Activated CD4-positive, alpha-beta T cell treated with anti-CD3 and anti-CD28 coated beads, Interleukin-2, amount 10 ng/mL, durations not matched to agents 24 days and 14 days (primary cell): ENCODE data around the gene ADCY5. TPM values are rescaled to one million over a fixed set of nuclear protein-coding genes. Genes with fewer than 3 reads are reported as not detected.

ENCODE experiments used
- DNase-seq: peaks from one replicate; pipeline ENCODE4 v3.0.0; 2022
- H3K27ac Mint-ChIP-seq: one replicate; pipeline ENCODE4 v1.8.0; 2022; ENCODE audit warnings: mild to moderate bottlenecking, mixed read lengths
- H3K27me3 Mint-ChIP-seq: one replicate; pipeline ENCODE4 v1.8.0; 2022; ENCODE audit warnings: mixed read lengths
- H3K36me3 Mint-ChIP-seq: one replicate; pipeline ENCODE4 v1.8.0; 2022; ENCODE audit warnings: low read depth, mild to moderate bottlenecking, mixed read lengths
- H3K4me1 Mint-ChIP-seq: one replicate; pipeline ENCODE4 v1.8.0; 2021; ENCODE audit warnings: mixed read lengths
- H3K4me3 Mint-ChIP-seq: one replicate; pipeline ENCODE4 v1.8.0; 2022; ENCODE audit warnings: mild to moderate bottlenecking, moderate library complexity, mixed read lengths
- H3K9me3 Mint-ChIP-seq: one replicate; pipeline ENCODE4 v1.8.0; 2021; ENCODE audit warnings: mixed read lengths
- intact Hi-C: fragments of 100-400 bp; cut with micrococcal nuclease; formaldehyde crosslinking; loops from one replicate; pipeline ENCODE4 v1.15.1; 2023
- total RNA-seq: library from RNA; stranded (reverse); gene quantifications from 2 replicates; pipeline ENCODE4 v1.2.3, GENCODE V29; 2022

Gene ADCY5
- total RNA-seq, 1 donor from 2014 or later: not detected

- no peak overlapping the region for H3K27ac Mint-ChIP-seq
- H3K27me3 Mint-ChIP-seq: peaks cover 12% of the 10 kb centered on the region
- intact Hi-C loops: no loop called here
Measured at GRCh38 chr3:123431007-123431657, 17.8 kb downstream of the ADCY5 start.

GRCh38 chr3:123430266-123430665 lies 18.6 kb downstream of the ADCY5 start:
- peaks cover 12% of the 10 kb centered on the region for H3K27me3 Mint-ChIP-seq
- intact Hi-C loops: no loop called here
- H3K36me3 Mint-ChIP-seq: no peaks in the 10 kb centered on the region
- DNase-seq: no peak
- no peak overlapping the region for H3K4me3 Mint-ChIP-seq
- H3K27ac Mint-ChIP-seq: no peak overlapping the region
- H3K4me1 Mint-ChIP-seq: no peaks in the 10 kb centered on the region
- H3K9me3 Mint-ChIP-seq: no peaks in the 10 kb centered on the region

More at GRCh38 chr3:123431007-123431657, 17.8 kb downstream of the ADCY5 start:
- no peak for DNase-seq
- Mint-ChIP-seq H3K4me3 (no peak overlapping the region), H3K36me3 (no peaks in the 10 kb centered on the region), H3K9me3 (no peaks in the 10 kb centered on the region), H3K4me1 (no peaks in the 10 kb centered on the region)

GRCh38 chr3:123429362-123430125 lies 19.3 kb downstream of the ADCY5 start:
- no peak overlapping the region for H3K27ac Mint-ChIP-seq
- no peak overlapping the region for H3K4me3 Mint-ChIP-seq
- H3K4me1 Mint-ChIP-seq: no peaks in the 10 kb centered on the region
- no peak for DNase-seq
- H3K27me3 Mint-ChIP-seq: peaks cover 12% of the 10 kb centered on the region
- intact Hi-C loops: no loop called here
- no peaks in the 10 kb centered on the region for H3K36me3 Mint-ChIP-seq
- H3K9me3 Mint-ChIP-seq: no peaks in the 10 kb centered on the region

DNA sequence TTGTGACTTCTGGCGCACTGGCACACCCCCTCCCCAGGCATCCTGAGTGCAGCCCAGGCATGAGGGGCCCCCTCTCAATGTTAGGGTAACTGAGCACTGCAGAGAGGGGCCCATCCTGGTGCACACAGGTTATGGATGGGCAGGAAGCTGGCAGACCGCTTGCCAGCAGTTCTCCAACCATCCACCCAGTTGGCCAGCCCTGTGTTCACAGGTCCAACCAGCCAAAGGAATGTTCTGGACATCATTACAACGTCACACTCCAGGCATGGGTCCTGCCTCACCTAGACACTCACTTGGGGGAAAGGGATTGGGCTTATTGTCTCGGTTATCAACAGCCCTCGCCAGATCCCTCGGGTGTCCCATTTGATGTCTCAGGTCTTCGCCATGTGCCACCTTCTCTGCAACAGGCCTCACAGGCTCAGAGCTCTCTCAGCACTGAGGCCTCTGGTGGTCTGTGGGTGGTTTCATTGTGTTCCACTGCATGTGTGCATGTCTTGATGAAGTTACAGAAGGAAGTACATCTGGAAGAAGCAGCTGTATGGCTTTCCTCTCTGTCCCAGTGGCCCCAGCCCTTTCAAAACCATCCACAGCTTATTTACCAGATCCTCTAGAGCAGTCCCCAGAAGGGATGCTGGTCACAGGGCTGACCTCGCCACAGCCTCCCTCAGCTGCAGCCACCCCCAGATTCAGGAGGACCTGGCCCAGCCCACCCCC lies 23.7 kb downstream of the ADCY5 start:
- Mint-ChIP-seq H3K4me1 (no peaks in the 10 kb centered on the region), H3K27ac (no peak overlapping the region), H3K27me3 (peaks cover 6% of the 10 kb centered on the region), H3K9me3 (no peaks in the 10 kb centered on the region), H3K36me3 (no peaks in the 10 kb centered on the region), H3K4me3 (no peak overlapping the region)
- intact Hi-C loops: no loop called here
- no peak for DNase-seq

DNA sequence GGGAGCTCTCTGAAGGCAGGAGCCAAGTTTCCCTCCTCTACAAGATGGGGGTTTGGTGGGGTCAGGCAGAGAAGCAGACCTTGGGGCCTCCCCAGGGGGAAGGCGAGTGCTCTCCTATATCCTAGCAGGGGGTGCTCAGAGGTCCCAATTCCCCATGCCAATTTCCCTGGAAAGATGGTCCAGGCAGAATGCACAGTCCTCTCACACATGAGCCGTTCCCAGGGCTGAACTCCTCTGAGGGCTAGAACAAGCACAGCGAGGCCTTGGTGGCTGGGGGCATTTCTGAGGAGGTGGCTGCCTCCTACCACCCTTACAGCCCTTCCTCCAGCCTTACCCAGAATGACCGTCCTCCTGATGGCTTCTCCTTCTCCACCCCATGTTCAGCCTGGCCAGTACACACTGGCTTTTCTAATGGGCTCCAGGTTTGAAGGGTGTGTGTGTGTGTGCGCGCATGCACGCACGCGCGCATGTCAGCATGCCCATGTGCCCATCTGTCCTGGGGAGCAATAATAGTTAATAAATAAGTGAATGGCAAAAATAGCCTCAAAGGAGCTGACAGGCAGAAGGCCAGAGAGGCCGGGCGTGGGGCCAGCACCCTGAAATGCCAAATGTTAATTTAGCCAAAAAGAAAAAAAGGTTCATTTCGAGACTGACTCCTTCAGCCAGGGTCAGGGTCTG lies 24.4 kb downstream of the ADCY5 start:
- no peaks in the 10 kb centered on the region for H3K4me1 Mint-ChIP-seq
- H3K9me3 Mint-ChIP-seq: no peaks in the 10 kb centered on the region
- no peak overlapping the region for H3K27ac Mint-ChIP-seq
- no peak for DNase-seq
- intact Hi-C loops: no loop called here
- H3K27me3 Mint-ChIP-seq: peaks cover 4% of the 10 kb centered on the region
- H3K36me3 Mint-ChIP-seq: no peaks in the 10 kb centered on the region
- H3K4me3 Mint-ChIP-seq: no peak overlapping the region

DNA sequence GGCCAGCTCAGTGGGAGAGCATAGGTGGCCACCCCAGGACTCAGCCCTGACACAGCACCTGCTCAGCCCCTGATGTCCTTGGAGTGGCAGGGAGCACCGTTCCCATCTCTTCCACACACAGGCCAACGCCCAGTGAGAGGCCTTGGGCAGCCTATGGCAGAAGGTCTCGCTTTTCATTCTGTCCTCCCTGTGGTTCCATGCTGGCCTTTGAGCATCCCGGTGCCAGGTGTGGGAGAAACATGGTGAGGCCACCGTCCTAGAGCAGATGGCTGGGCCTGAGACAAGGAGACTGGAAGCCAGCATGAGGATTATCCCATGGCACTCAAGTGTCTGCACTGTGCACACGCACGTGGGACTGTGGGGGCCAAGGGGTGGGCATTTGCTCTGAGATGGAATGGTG lies 25.1 kb downstream of the ADCY5 start:
- Mint-ChIP-seq H3K9me3 (no peaks in the 10 kb centered on the region), H3K4me3 (no peak overlapping the region), H3K27me3 (peaks cover 4% of the 10 kb centered on the region), H3K27ac (no peak overlapping the region), H3K4me1 (no peaks in the 10 kb centered on the region), H3K36me3 (no peaks in the 10 kb centered on the region)
- intact Hi-C loops: no loop called here
- DNase-seq: no peak

- H3K27ac Mint-ChIP-seq: no peak overlapping the region
- no peak for DNase-seq
- no peak overlapping the region for H3K4me3 Mint-ChIP-seq
- H3K9me3 Mint-ChIP-seq: no peaks in the 10 kb centered on the region
- no peaks in the 10 kb centered on the region for H3K36me3 Mint-ChIP-seq
- intact Hi-C loops: no loop called here
- no peaks in the 10 kb centered on the region for H3K4me1 Mint-ChIP-seq
- H3K27me3 Mint-ChIP-seq: peaks cover 2% of the 10 kb centered on the region
Measured at GRCh38 chr3:123423031-123423430, 25.9 kb downstream of the ADCY5 start.

DNA sequence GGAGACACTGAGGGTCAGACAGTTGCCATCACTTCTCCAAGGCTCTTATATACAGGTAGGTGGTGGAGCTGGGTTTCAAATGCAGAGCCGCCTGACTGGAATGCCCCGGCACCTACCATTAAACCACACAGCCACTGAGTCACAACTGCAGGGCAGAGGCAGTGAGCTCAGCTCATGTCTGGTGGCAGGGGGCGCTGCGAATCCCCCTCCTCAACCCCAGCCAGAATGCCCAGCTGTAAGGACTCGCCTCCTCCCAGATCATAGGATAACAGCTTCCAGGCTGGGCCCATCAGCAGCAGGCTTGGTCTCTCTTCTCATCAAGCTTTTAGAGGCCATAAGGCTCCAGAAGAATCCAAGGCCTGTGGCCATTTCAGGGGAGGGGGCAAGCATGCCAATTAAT lies 26.4 kb downstream of the ADCY5 start:
- no peak overlapping the region for H3K27ac Mint-ChIP-seq
- no peaks in the 10 kb centered on the region for H3K36me3 Mint-ChIP-seq
- no peak for DNase-seq
- H3K4me1 Mint-ChIP-seq: no peaks in the 10 kb centered on the region
- peaks cover 2% of the 10 kb centered on the region for H3K27me3 Mint-ChIP-seq
- no peaks in the 10 kb centered on the region for H3K9me3 Mint-ChIP-seq
- no peak overlapping the region for H3K4me3 Mint-ChIP-seq
- intact Hi-C loops: no loop called here

DNA sequence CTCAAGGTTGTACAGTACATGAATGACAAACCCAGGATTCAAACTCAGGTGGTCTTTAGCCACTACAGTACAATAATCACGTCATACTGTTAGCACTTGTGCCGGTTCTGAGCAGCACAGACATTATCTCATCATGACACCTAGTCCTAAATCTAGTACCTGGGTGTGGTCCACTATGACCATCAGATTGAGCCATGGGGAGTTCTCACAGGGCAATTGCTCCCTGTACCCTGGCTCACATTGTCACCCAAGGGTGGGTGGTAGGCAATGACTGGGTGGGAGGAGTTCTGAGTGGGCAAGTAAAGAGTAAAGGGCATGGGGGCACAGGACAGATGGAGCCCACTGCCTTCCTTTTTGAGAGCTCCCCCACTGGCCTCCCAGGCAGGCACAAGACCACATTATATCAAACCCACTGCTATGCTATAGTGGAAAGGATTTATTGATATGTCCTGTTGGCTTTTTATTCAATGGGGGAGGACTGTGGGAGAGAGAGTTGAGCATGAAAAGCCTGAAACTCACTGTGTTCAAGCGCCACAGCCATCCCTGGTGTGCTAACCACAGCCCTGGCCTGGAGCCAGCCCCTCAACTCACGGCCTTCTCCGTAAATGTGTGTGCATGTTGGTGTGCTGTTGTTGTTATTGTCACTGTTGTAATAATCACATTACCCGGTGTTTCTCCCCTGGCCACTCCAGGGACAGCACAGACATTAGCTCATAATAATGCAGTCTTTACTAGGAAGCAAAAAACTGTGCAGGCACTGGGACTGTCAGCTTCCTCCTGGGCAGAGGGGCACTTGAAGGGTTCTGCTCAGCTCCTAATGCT lies 27.3 kb downstream of the ADCY5 start:
- Mint-ChIP-seq H3K36me3 (no peaks in the 10 kb centered on the region), H3K27me3 (peaks cover 2% of the 10 kb centered on the region), H3K9me3 (no peaks in the 10 kb centered on the region), H3K4me3 (no peak overlapping the region), H3K4me1 (no peaks in the 10 kb centered on the region), H3K27ac (no peak overlapping the region)
- intact Hi-C loops: no loop called here
- no peak for DNase-seq

GRCh38 chr3:123420416-123420968 lies 28.4 kb downstream of the ADCY5 start:
- Mint-ChIP-seq H3K9me3 (no peaks in the 10 kb centered on the region), H3K4me3 (no peak overlapping the region), H3K36me3 (no peaks in the 10 kb centered on the region), H3K4me1 (no peaks in the 10 kb centered on the region), H3K27me3 (peaks cover 2% of the 10 kb centered on the region), H3K27ac (no peak overlapping the region)
- DNase-seq: no peak
- intact Hi-C loops: no loop called here

- no peak overlapping the region for H3K27ac Mint-ChIP-seq
- no peaks in the 10 kb centered on the region for H3K4me1 Mint-ChIP-seq
- no peaks in the 10 kb centered on the region for H3K9me3 Mint-ChIP-seq
- no peak overlapping the region for H3K4me3 Mint-ChIP-seq
- no peaks in the 10 kb centered on the region for H3K36me3 Mint-ChIP-seq
- H3K27me3 Mint-ChIP-seq: peaks cover 2% of the 10 kb centered on the region
- DNase-seq: no peak
- intact Hi-C loops: no loop called here
Measured at GRCh38 chr3:123419850-123420297, 29.0 kb downstream of the ADCY5 start.

GRCh38 chr3:123419181-123419849 lies 29.6 kb downstream of the ADCY5 start:
- no peaks in the 10 kb centered on the region for H3K4me1 Mint-ChIP-seq
- no peaks in the 10 kb centered on the region for H3K9me3 Mint-ChIP-seq
- DNase-seq: no peak
- intact Hi-C loops: no loop called here
- H3K4me3 Mint-ChIP-seq: no peak overlapping the region
- peaks cover 2% of the 10 kb centered on the region for H3K27me3 Mint-ChIP-seq
- H3K27ac Mint-ChIP-seq: no peak overlapping the region
- no peaks in the 10 kb centered on the region for H3K36me3 Mint-ChIP-seq
